GM18502 (cell line): ENCODE data around the gene ATP8B4.
"Not testable (repeated sequence)": the region's sequence is repeated elsewhere in the genome, so short reads cannot be mapped to it uniquely, and the experiment has no call there.

ENCODE experiments used
- ATAC-seq: cut with Tn5 transposase; IDR thresholded peaks from one replicate; pipeline ENCODE4 v1.9.1; 2021; ENCODE audit warnings: mild to moderate bottlenecking; ENCODE audit not compliant: unreplicated experiment, poor library complexity

The ATP8B4 gene

GRCh38 chr15:50109076-50109987, 9.7 kb downstream of the ATP8B4 start:
- ATAC-seq = no peak

DNA sequence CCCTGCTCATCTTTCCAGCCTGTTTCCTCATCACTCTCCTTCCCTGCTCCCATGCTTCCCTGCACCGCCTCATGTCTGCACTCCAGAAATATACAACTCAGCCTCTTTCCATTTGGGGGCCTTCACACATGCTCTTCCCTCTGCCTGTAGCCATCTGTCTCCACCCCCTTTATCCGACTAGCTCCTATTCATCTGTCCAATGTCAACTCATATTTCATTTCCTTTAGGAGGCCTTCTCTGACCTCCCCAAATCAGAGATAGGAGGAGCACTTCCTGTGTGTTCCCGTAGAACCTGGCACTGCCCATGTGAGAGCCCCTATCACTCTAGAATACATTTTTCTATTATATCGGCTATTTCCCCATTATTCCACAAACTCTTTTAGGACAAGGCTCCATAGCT, 10.6 kb downstream of the ATP8B4 start:
- ATAC-seq = no peak

GRCh38 chr15:50107591-50108408, 11.2 kb downstream of the ATP8B4 start:
- ATAC-seq = peak; percentile 97

- no peak for ATAC-seq
Observed at GRCh38 chr15:50107157-50107556, 11.9 kb downstream of the ATP8B4 start.

DNA sequence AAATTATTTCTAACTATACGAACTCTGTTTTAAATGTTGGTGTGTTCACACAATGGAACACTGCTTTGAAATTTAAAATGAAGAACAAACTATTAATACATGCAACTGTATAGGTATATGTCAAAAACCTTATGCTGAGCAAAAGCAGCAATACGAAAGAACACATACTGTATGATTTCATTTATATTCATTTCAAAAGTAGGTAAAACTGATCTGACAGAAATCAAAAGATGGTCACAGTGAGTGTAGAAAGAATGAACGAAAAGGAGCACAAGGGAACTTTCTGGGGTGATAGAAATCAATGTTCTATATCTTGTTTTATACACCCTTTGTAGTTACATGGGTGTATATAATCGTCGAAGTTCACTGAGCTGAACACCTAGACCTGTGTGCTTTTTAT, 12.6 kb downstream of the ATP8B4 start:
- ATAC-seq = no peak

GRCh38 chr15:50100486-50100885, 18.5 kb downstream of the ATP8B4 start:
- no peak for ATAC-seq

DNA sequence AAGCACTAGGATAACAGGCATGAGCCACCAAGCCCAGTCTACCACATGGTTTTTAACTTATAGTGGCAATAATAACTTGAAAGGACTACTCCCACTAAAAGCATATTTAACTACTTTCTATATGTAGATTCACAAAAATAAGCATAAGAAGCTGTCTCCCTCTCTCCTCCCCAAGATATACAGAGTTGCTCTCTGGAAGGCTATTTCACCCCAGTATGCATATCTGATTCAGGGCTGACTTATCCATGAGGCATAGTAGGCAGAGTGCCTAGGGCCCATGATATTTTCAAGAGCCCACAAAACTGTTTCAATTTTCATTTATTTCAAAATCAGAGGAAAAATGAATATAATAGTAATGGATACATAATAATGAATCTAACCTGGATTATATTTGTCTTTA, 20.5 kb downstream of the ATP8B4 start:
- ATAC-seq = no peak

DNA sequence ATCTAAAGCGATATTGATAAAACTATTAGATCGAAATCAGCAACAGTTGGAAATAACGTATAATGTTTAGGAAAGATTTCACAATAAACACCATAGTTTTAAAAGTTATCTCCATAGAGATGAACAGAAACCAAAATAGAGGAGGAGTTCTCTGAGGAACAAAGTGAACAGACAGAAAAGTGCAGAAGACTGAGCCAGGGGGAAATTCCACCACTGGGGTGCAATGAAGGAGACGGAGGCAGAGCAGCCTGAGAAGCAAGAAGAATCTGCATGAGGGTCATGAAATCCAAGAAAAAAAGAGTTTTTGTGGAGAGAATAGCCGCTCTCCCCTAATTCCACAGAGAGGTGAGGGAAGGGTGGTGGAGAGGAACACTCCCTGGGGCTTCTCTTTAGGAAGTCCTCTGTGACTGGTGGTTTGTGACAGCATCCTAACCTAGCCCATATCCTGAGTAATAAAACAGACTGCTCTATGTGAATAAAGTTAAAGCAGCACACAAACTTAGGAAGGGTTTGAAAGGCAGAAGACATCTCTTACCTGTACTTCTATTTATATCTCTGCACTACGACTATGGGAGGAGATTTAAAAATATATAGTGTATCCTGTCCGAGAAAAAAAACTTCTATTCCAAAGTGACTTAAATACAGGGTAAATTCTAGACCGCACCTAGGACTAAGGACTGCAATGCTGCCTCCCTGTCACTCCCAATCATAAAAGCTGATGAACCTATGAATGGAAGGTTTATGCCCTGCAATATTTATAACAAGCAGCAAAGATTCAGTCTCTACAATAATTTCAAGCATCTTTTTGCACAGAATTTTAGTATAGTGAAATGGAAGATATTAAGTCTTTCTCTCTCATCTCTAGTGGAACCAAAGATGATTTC, 22.9 kb downstream of the ATP8B4 start:
- no peak for ATAC-seq

GRCh38 chr15:50089386-50089785, 29.6 kb downstream of the ATP8B4 start:
- not testable (repeated sequence) for ATAC-seq

DNA sequence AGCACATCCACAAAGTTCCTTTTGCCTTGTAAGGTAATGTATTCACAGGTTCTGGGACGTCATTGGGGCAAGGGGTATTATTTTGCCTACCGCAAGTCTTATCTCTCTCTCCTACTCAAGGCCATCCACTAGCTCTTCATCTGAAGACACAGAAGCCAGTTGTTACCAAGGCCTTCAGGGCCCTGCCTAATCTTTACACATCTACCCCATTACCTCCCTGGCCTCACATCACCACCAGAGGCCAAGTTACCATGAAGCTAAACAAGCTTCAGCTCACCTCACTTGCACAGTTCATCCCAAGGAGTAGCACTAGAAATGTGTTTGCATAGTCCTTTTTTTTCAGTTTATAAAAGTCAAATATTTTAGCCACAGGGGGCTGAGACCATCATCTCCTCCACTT, 34.1 kb downstream of the ATP8B4 start:
- ATAC-seq = no peak

DNA sequence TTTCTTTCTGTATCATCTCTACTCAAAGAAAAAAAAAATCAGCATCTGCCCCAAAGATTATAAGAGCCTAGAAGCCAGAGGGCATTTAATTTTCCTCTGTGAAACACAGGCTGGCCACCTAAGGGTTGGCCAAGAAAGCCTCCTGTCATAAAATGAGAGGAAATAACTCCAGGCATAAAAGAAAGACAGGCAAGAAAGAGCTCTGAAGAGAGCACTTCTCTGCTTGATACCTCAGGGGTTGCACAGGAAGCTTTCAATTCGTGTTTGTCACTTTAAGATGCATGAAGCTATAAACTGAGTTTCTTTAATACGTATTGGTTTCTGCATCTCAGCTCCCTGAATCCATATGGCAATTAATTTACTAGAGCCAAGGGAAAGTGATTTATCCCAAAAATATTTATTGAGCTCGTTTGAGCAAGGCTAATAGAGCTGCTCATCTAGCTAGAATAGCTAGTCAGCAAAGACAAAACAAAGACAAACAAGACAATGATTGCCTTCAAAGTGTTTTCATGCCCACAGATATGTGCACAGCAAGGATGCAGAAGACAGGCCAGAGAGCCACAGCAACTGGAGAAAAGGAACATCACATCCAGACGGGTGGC, 35.5 kb downstream of the ATP8B4 start:
- ATAC-seq = no peak

DNA sequence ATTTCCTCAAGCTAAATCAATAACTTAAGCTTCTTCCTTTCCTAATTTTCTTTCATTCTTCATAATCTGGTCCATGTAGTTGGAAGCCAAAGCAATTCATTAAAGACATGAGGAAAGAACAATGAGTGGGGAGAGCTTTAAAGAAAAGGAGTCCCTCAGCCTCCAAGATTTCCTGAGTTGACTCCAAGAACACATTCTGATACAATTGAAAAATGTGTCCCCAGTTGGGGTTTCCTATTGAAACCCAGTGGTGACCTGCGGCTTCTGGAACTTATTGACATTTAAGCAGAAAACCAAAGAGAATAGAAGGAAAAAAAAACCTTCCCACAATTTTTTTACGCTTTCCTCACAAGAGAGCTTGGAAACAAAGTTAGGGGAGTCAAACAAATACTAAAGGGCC, 37.0 kb downstream of the ATP8B4 start:
- ATAC-seq = no peak

GRCh38 chr15:50077651-50078050, 41.4 kb downstream of the ATP8B4 start:
- ATAC-seq = no peak

GRCh38 chr15:50077176-50077575, 41.9 kb downstream of the ATP8B4 start:
- no peak for ATAC-seq

- ATAC-seq = no peak
Observed at GRCh38 chr15:50075319-50075718, 43.7 kb downstream of the ATP8B4 start.

DNA sequence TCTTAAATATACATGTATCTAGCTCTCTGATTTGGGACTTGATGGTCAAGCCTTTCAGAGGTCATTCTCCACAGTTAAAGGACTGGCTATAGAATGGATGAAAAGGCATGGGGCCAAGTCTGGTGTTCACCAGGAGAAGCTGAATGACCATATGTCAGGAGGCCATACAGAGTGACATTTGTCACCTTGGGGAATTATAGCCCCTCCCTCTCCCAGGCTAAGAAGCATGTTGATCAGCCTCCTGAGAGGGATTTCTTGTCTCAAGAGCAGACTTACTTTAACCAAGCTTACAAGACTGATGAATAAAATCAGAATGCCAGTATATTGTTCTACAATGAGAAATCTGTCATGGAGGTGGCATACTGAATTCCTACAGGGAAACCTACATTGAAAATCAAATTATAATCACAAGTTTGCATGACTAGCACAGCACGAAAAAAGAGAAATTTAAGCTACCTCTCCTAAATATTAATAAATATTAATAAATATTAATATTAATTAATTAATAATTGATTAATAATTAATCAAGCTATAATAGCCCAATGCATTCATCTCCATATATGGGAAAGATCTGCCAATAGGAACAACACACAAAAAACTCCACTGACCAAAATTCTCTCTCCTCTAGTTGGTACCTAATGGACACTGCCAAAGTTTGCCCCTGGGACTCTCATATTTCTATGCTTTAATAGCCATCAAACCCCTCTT, 47.3 kb downstream of the ATP8B4 start:
- ATAC-seq = no peak

GRCh38 chr15:50068016-50068415, 51.0 kb downstream of the ATP8B4 start:
- no peak for ATAC-seq

- no peak for ATAC-seq
Observed at GRCh38 chr15:50067254-50067653, 51.8 kb downstream of the ATP8B4 start.

DNA sequence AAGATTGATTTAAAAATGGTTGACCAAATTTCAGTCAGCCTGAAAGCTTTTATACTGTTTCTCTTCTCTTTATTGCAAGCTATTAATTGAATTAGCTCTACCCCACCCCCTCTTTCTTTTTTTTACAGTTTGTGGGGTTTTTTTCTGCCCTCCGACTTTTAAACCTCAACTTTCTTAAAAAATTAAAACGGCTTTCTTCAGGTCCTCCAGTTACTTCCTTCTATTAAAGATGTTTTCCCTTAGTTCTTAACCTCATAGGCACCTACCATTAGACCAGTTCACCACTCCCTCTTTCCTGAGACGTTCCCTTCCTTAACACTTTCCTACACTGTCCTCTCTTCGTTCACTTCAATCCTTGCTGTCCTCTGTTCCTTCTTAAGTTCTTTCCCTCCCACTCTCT, 52.4 kb downstream of the ATP8B4 start:
- ATAC-seq = no peak
